DND-41 (cell line): Measurements from ENCODE around the gene LPAR1.

ENCODE experiments used
- CTCF ChIP-seq: IDR thresholded peaks from 2 replicates; pipeline ENCODE4 v1.5.1; 2012; ENCODE audit warnings: borderline replicate concordance, low read length, moderate library complexity, mild to moderate bottlenecking; ENCODE audit not compliant: poor library complexity, severe bottlenecking; ENCODE audit errors: extremely low read depth
- EZH2 ChIP-seq: IDR thresholded peaks from 3 replicates; pipeline ENCODE4 v1.6.1; 2012; ENCODE audit warnings: borderline replicate concordance, low read depth, mild to moderate bottlenecking, moderate library complexity, low read length, inconsistent platforms; ENCODE audit not compliant: severe bottlenecking

- TF ChIP-seq CTCF (no peak), EZH2 (no peak)
Observed at GRCh38 chr9:110842986-110843385, 195.3 kb downstream of the LPAR1 start.
